Measurements from ENCODE around the gene C12orf50. TPM values are rescaled to one million over a fixed set of nuclear protein-coding genes. Genes with fewer than 3 reads are reported as not detected.

The C12orf50 gene, protein sequence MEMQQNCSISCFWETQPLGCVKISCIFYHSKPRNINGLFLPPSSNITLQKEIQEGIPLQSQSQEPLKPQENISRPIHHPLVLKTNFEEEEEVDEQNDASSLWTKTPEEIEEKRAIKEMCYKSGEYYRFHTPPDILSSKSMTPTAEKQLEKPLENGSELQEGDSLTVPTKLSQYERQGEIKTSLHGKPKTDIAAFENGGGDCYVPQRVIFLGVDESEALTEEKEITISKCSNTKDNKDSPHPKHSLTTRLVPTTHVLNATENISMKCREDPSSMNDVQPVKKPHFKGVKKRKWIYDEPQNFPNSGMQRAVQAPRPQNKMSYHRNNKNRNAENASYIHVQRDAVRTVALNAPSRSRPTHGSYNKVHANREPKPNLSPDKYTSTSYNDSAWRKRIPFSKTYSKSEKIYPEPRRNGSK
- total RNA-seq (under 1 TPM; 0.13 to 0.14 TPM), polyA plus RNA-seq (not detected), total RNA-seq (0 to 0.25 (median 0.04) reads per million in 6 experiments)

DNA sequence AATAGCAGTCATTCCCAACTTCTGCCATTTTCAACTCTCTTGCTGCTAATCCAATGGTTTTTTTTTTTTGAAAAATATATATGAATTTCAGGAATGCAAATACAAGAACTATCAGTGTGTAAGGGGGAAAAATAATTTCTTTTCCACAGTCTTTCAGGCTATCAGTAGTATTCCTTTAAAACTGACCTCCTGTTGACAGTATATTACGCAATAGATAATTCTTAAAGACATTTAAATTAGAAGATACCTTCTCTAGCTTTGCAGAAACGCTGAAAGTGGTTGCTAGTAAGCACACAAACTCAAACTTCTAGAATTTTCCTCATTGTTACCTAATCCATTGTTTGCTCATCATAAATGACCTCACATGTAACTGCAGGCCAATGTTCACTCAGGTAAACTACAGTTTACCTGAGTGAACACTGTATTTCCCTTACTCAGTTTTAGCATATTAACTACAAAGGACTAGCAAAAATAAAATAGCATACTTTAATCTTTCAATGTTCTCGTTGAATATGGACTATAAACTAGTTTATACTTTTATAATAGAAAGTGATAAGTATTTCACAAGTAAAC, at the start of gene C12orf50:
TSS of gene C12orf50 (minus strand) at position 309 of the 573 bp plus-strand sequence. CDS start 2,439 bp downstream, outside the sequence.
- H3K4me3 Mint-ChIP-seq: no peak within 1 kb of the TSS
- POLR2A ChIA-PET: no interaction called here
- ATAC-seq (no peak), DNase-seq (no peak)
- peaks cover 0 to 3% (median 0%) of the 10 kb centered on the region in 5 donors for H3K27me3 Mint-ChIP-seq
- H3K9me3 Mint-ChIP-seq: no peaks in the 10 kb centered on the region
- no peaks in the 10 kb centered on the region for H3K36me3 Mint-ChIP-seq
- H3K4me1 Mint-ChIP-seq: peaks cover 0 to 3% (median 1%) of the 10 kb centered on the region in 4 donors
- no peak within 1 kb of the TSS for H3K27ac Mint-ChIP-seq

DNA sequence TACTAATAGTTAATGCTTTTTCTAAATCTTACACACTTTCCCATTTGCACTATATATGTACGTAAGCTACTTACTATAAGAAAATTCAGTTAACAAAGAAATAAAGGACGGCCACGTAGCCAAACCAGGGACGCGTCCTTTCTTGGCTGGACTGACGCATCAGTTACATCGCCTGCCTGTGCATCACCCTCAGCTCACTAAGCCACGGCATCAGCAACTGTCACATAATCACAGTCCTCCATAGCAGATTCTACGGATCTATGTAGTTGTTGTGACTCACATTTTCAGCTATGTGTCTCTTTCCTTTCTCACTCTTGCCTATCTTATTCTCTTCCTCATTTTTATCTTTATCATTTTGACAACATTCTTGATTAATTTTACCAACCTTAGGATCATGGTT, 38.1 kb upstream of the C12orf50 start:
- ATAC-seq: no peak
- peak overlapping the region in 1 of 10 donors; percentile 45 for H3K27ac Mint-ChIP-seq
- H3K4me1 Mint-ChIP-seq: peaks cover 0 to 8% (median 1%) of the 10 kb centered on the region in 4 donors
- no peak overlapping the region for H3K4me3 Mint-ChIP-seq
- H3K27me3 Mint-ChIP-seq: no peaks in the 10 kb centered on the region
- no peaks in the 10 kb centered on the region for H3K9me3 Mint-ChIP-seq
- POLR2A ChIA-PET: no interaction called here
- no peak for DNase-seq
- H3K36me3 Mint-ChIP-seq: peaks cover 10 to 57% (median 25%) of the 10 kb centered on the region in 3 donors

DNA sequence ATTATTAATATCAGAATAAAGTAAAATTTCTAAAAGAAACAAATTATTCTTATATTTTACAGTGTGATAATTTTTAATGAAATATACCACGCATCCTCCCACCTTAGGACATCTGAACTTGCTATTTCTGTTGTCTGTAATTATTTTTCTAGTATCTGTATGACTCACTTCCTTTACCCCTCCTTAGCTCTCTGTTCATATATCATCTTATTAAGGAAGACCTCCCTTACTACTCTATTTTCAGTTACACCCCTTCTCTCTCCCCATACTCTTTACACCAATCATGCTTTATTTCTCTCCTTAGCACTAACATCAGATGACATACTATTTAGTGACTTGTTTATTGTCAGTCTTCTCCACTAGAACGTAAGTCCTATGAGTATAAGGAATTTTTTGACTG, 34.2 kb upstream of the C12orf50 start:
- POLR2A ChIA-PET: no interaction called here
- Mint-ChIP-seq H3K36me3 (peaks cover 0 to 53% (median 26%) of the 10 kb centered on the region in 3 donors), H3K4me1 (peaks cover 0 to 8% (median 1%) of the 10 kb centered on the region in 4 donors), H3K9me3 (no peaks in the 10 kb centered on the region), H3K27ac (peak overlapping the region in 3 of 10 donors; percentile 4 to 20 (median 5)), H3K4me3 (no peak overlapping the region), H3K27me3 (no peaks in the 10 kb centered on the region)
- no peak for ATAC-seq
- no peak for DNase-seq

DNA sequence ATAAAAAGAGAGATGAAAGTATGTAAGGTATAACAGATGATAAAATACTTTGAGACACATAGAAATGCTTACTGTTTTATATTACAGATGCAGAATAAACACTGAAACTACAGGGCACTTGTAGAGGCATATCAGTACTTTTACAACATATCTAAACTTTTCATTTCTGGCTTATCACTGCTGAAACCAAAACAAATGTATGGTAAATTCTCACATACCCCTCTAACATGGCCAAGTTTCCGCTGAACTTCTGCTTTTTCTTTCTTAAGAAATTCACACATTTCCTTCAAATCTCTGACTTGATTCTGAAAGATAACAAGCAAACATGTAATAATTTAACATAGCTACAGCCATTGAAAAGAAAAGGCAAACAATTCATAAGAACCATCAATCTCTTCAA, 33.3 kb upstream of the C12orf50 start:
- H3K27me3 Mint-ChIP-seq: no peaks in the 10 kb centered on the region
- no peak overlapping the region for H3K27ac Mint-ChIP-seq
- H3K9me3 Mint-ChIP-seq: no peaks in the 10 kb centered on the region
- no peak overlapping the region for H3K4me3 Mint-ChIP-seq
- POLR2A ChIA-PET: no interaction called here
- ATAC-seq (no peak), DNase-seq (no peak)
- H3K4me1 Mint-ChIP-seq: peaks cover 0 to 8% (median 1%) of the 10 kb centered on the region in 4 donors
- peaks cover 0 to 58% (median 28%) of the 10 kb centered on the region in 3 donors for H3K36me3 Mint-ChIP-seq

DNA sequence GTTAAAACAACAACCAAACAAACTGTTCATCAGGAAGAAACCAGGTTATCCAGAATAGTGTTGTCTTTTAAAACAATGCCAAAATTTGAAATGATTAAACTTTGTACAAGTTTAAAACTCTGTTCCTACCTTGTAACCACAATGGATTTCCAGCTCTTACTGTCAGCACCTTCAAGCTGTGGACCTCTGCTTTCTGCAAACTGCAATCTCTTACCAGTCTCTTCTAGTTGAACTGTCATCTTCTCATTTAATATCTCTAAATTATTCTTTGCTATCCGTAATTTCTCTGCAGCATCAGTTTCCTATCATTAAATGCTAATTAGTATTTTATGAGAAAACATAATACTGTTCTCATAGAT, 29.5 kb upstream of the C12orf50 start:
- Mint-ChIP-seq H3K27me3 (no peaks in the 10 kb centered on the region), H3K4me3 (no peak overlapping the region), H3K9me3 (no peaks in the 10 kb centered on the region), H3K4me1 (peaks cover 0 to 8% (median 1%) of the 10 kb centered on the region in 4 donors), H3K27ac (peak overlapping the region in 2 of 10 donors; percentile 3 to 12), H3K36me3 (peaks cover 0 to 67% (median 29%) of the 10 kb centered on the region in 3 donors)
- POLR2A ChIA-PET: no interaction called here
- ATAC-seq (no peak), DNase-seq (no peak)

DNA sequence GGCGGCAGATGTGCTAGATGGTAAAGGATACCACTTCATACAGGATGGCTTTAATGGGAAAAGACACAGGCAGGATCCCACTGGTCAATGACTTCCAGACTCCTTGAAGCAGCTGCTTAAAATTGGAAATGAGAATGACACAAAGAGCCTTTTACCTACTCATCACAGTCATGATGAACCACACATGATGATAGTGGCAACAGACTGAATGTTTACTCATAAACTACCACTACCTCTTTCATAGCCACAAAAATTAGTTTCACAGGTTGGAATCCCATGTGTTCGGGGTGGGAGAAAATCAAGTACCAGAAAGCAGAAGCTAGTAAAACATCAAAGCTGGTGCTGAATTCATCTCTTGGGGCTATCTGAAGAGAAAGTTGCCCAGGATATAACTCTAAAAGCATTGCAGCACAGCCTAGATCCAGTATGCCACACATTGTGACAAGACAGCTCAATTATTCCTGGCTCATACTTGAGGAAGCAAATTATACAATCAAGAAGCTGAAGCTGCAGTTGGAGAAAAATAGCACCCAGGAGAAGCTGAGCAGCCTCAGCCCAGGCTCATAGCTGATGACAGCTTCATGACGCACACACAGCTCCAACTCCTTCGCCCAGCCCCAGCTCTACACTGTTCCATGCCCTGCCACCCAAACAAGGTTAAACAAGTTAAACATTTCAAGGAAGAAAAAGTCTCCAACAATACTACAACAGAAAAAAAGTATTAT, 29.0 kb upstream of the C12orf50 start:
- POLR2A ChIA-PET: no interaction called here
- no peak overlapping the region for H3K4me3 Mint-ChIP-seq
- no peak for DNase-seq
- H3K9me3 Mint-ChIP-seq: no peaks in the 10 kb centered on the region
- H3K27me3 Mint-ChIP-seq: no peaks in the 10 kb centered on the region
- peak overlapping the region in 2 of 10 donors; percentile 8 to 11 for H3K27ac Mint-ChIP-seq
- ATAC-seq: no peak
- peaks cover 0 to 67% (median 29%) of the 10 kb centered on the region in 3 donors for H3K36me3 Mint-ChIP-seq
- H3K4me1 Mint-ChIP-seq: peaks cover 0 to 5% (median 0%) of the 10 kb centered on the region in 4 donors

DNA sequence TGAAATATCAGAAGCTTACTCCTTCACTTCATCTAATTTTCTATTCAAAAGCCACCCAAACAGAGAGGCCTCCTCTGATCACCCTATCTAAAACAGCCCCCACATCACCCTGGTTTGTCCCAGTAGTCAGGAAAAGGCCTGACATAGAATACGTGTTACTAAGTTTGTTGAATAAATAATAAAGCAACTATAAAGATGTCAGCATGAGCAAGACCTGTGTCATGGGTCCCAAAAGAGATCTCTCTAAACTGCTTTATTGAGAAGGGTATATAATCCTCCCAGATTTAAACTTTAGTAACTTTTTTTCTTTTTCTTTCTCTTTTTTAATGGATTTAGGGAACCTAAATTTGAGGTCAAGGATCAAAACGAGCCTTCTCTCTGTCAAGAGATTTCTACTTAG, 27.4 kb upstream of the C12orf50 start:
- DNase-seq (no peak), ATAC-seq (no peak)
- Mint-ChIP-seq H3K4me1 (no peaks in the 10 kb centered on the region), H3K4me3 (no peak overlapping the region), H3K27me3 (no peaks in the 10 kb centered on the region), H3K9me3 (no peaks in the 10 kb centered on the region), H3K36me3 (peaks cover 0 to 61% (median 18%) of the 10 kb centered on the region in 3 donors), H3K27ac (peak overlapping the region in 4 of 10 donors; percentile 10 to 66 (median 44))
- POLR2A ChIA-PET: no interaction called here

DNA sequence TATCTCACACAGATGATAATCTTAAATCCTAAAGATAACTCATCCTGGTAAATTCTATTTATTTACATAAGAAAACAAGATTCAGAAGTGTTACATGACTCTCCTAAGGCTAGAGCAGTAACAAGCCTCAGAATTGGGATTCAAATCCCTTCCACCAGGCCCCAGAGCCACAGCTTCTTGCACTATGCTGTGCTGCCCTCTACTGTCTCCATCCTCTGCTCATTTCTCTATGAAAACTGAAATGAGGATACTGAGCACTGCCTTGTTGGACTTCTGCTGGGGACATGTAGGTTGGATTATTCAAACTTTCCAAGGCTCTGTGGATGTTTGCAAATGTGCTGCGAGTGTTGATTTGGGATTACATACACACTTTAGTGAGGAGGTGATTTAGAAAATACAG, 23.5 kb upstream of the C12orf50 start:
- Mint-ChIP-seq H3K27ac (peak overlapping the region in 2 of 10 donors; percentile 34 to 64), H3K36me3 (peaks cover 0 to 52% (median 8%) of the 10 kb centered on the region in 3 donors), H3K4me3 (no peak overlapping the region), H3K9me3 (no peaks in the 10 kb centered on the region), H3K27me3 (no peaks in the 10 kb centered on the region), H3K4me1 (no peaks in the 10 kb centered on the region)
- ATAC-seq (no peak), DNase-seq (no peak)
- POLR2A ChIA-PET: no interaction called here

DNA sequence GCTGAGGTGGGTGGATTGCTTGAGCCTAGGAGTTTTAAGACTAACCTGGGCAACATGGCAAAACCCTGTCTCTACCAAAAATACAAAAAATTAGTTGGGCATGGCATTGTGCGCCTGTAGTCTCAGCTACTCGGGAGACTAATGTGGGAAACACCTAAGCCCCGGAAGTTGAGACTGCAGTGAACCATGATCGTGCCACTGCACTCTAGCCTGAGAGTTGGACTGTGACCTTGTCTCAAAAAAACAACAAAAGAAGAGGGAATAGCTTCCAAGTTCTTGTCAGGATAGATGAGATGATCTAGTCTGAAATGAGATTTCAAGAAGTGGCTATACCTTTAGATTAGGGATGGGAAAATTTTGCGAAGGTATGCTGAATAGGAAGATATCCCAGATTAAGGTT, 14.8 kb upstream of the C12orf50 start:
- Mint-ChIP-seq H3K9me3 (no peaks in the 10 kb centered on the region), H3K36me3 (peaks cover 0 to 56% (median 16%) of the 10 kb centered on the region in 3 donors), H3K4me1 (peaks cover 7 to 24% (median 15%) of the 10 kb centered on the region in 4 donors), H3K27me3 (no peaks in the 10 kb centered on the region), H3K27ac (peak overlapping the region in 2 of 10 donors; percentile 8 to 69), H3K4me3 (no peak overlapping the region)
- POLR2A ChIA-PET: no interaction called here
- DNase-seq: no peak
- no peak for ATAC-seq

DNA sequence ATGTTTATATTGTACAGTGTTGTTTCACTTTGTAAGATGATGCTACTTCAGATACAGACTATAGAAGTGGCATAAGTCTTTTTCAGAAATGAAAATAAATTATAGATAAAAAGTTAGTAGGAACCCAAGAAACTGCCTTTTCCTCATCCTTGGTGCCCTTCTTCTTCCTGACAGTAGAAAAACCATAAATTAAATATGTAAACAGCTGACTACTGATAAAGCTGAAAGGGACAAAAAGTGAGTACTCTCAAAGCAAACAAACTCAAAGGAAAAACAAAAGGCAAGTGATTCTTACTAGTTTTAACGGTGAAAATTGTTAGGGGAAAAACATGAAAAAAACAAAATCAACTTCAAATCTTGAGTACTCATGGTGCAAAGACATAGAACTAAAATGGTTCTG, 8.6 kb upstream of the C12orf50 start:
- DNase-seq (no peak), ATAC-seq (no peak)
- POLR2A ChIA-PET: no interaction called here
- H3K4me1 Mint-ChIP-seq: peaks cover 20 to 65% (median 51%) of the 10 kb centered on the region in 4 donors
- H3K27me3 Mint-ChIP-seq: no peaks in the 10 kb centered on the region
- H3K36me3 Mint-ChIP-seq: peaks cover 0 to 13% (median 0%) of the 10 kb centered on the region in 3 donors
- no peak overlapping the region for H3K4me3 Mint-ChIP-seq
- no peak overlapping the region for H3K27ac Mint-ChIP-seq
- no peaks in the 10 kb centered on the region for H3K9me3 Mint-ChIP-seq

DNA sequence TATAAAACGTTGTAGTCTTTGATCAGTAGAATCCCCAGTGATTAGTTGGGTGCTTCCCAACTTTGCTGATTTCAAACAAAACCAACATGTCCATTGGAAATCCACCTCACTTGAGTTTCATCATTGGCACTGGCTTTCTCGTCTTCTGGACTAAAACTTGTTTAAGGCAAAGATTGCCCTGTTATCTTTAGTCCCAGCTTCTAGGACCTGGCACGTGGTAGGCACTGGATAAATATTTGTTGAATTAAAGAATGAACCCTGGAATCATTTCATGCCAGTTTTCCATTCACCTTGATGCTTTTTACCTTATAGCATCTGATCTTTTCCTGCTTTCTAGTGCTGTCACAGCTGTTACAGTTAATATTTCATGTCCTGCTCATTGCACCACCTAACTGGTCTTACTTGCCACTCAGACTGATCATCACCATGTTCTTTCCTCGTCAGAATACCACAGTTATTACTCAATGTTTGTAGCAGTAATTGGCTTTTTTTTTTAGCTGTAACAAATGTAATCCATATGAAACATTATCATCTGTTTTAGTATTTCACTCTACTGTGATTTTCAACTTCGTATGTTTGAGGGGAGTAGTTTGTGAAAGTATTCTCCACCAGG, 7.3 kb upstream of the C12orf50 start:
- Mint-ChIP-seq H3K27me3 (no peaks in the 10 kb centered on the region), H3K4me1 (peaks cover 20 to 57% (median 47%) of the 10 kb centered on the region in 4 donors), H3K9me3 (no peaks in the 10 kb centered on the region), H3K4me3 (peak overlapping the region; percentile 95 to 98 (median 96)), H3K36me3 (peaks cover 0 to 13% (median 0%) of the 10 kb centered on the region in 3 donors), H3K27ac (peak overlapping the region in 8 of 10 donors; percentile 16 to 98 (median 94))
- DNase-seq: no peak
- no peak for ATAC-seq
- POLR2A ChIA-PET: interaction anchor here (1.8 kb wide), 1 partner anchor 105 kb away, joined by 7 read pairs; the partner anchor contains the start of genes CEP290 and TMTC3

DNA sequence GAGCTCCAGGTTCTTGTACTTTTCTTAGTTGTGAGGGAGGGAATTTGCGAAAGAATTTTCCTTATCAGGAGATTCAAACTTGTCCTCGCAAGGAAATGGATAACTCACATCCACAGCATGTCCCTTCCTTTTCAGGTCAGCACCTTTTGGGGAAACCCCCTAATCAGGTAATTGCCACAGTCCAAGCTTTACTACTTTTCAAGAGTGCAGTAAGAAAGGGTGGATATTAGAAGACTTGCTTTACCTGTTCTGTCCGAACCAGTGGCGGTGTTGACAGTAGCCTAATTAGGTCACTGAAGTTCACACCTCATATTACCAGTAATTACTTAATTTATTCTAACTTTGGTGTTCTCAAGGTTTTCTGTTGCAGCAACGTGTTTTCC, 6.7 kb upstream of the C12orf50 start:
- peaks cover 20 to 56% (median 45%) of the 10 kb centered on the region in 4 donors for H3K4me1 Mint-ChIP-seq
- no peaks in the 10 kb centered on the region for H3K9me3 Mint-ChIP-seq
- peaks cover 0 to 11% (median 0%) of the 10 kb centered on the region in 3 donors for H3K36me3 Mint-ChIP-seq
- ATAC-seq: no peak
- DNase-seq: peak in 1 of 10 donors; percentile 2
- no peaks in the 10 kb centered on the region for H3K27me3 Mint-ChIP-seq
- H3K4me3 Mint-ChIP-seq: peak overlapping the region; percentile 95 to 98 (median 96)
- POLR2A ChIA-PET: interaction anchor here (1.8 kb wide), 1 partner anchor 106 kb away, joined by 7 read pairs; the partner anchor contains the start of genes CEP290 and TMTC3
- H3K27ac Mint-ChIP-seq: peak overlapping the region in 9 of 10 donors; percentile 86 to 98 (median 96)

All from naive thymus-derived CD8-positive, alpha-beta T cell (primary cell).